Left cardiac atrium (tissue), 4 donors: ENCODE results near the gene HES7. TPM values are rescaled to one million over a fixed set of nuclear protein-coding genes. Genes with fewer than 3 reads are reported as not detected.
"Not testable (repeated sequence)": the region's sequence is repeated elsewhere in the genome, so short reads cannot be mapped to it uniquely, and the experiment has no call there.

Source experiments
- ATAC-seq, 2 donors: fragments of 200-7000 bp; cut with Tn5 transposase; one replicate each; pipeline ENCODE4 v1.9.1; 2020; ENCODE audit warnings: mild to moderate bottlenecking in 2 of 2, moderate library complexity in 2 of 2
- DNase-seq: peaks from one replicate; pipeline ENCODE4 v3.0.0-alpha.2; 2020
- intact Hi-C, 2 donors: fragments of 100-400 bp; cut with DNase I; formaldehyde crosslinking; loops; one replicate each; pipeline versions ENCODE4 v1.14.1 to v1.15.1; 2022 to 2023
- total RNA-seq, 2 donors: library from RNA; stranded (reverse); fragmentation: NEBNext Ultra II Directional; extraction: Animal tissue kit (Norgen Biotek cat#: 25700); gene quantifications; one replicate each; pipeline ENCODE4 v1.2.1, GENCODE V29; 2021
- donor health status: DM: no; HTN: yes; CAD: no.
- donor health status: DM: no; HTN: yes; CAD: no; lungs with severe emphysema.
- donor health status: DM: yes; HTN: yes; CAD: no.
- donor health status: Dilated cardiomyopathy.

Gene HES7
- total RNA-seq, 2 donors from 2014 or later = 0.38 to 0.47 TPM

- intact Hi-C loops = loop anchor here in 1 of 2 donors (10.0 kb wide), 1 partner anchor 217 kb away; no protein-coding TSS in a partner anchor
- no peak for DNase-seq
- no peak for ATAC-seq
Measured at GRCh38 chr17:8087075-8087951, 36.6 kb downstream of the HES7 start, which contains the start of gene ALOX12B. Gene ALOX12B (minus strand): TSS chr17:8087716. CDS start chr17:8087442, 274 bp downstream.

DNA sequence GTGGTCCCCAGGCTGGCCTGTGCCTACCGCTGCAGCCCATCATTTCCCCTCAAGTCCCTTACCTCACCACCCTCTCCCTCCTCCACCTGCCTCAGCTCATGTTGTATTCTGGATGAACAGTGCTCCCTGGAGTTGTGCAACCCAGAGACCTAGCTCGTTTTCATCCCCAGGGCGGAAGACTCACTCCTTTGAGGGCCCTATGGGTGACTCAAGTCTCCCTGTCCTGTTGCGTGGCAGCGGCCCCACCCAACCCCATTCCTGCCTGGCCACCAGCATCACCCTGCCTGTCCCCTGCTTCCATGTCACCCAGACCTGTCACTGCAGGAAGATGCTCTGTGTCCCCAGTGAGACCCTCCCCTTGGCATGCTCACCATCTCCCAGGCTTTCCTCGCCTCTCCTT lies 39.7 kb downstream of the HES7 start:
- ATAC-seq (no peak), DNase-seq (no peak)
- intact Hi-C loops = loop anchor here in 1 of 2 donors (10.0 kb wide), 1 partner anchor 221 kb away; no protein-coding TSS in a partner anchor

DNA sequence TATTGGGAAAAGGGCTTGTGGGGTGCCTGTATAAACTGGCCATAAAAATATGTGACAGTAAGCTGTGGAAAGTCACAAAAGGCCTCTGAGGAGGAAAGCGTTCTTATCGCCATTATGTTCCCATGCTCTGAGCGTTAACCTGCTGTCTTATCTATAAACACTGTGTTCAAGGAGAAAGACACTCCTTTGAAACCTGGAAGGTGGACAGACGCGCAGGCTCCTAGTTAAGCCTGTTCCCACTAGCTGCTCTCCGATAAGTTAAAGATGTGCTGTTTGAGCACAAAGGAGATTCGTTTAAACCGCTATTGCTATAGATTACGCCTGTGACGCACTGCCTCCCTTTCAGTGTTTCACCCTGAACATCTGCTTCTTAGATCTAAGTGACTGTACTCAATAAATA lies 41.6 kb downstream of the HES7 start:
- DNase-seq = no peak
- no peak for ATAC-seq
- intact Hi-C loops = loop anchor here in 1 of 2 donors (10.0 kb wide), 1 partner anchor 223 kb away; no protein-coding TSS in a partner anchor

DNA sequence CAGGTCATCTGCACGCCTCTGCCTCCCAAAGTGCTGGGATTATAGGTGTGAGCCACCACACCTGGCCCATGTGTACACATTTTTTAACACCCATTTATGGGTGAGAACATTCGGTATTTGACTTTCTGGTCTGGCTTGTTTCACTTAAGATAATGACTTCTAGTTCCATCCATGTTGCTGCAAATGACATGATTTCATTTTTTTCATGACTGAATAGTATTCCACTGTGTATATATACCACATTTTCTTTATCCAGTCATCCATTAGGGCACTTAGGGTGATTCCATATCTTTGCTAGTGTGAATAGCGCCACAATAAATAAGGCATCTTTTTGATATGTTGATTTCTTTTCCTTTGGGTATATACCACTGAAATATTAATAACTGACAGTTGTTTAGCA lies 42.0 kb downstream of the HES7 start:
- ATAC-seq = no peak
- intact Hi-C loops = loop anchor here in 1 of 2 donors (10.0 kb wide), 1 partner anchor 223 kb away; no protein-coding TSS in a partner anchor
- DNase-seq = no peak

- DNase-seq (no peak), ATAC-seq (peak in 1 of 2 donors; percentile 47)
- intact Hi-C loops = loop anchor here in 1 of 2 donors (10.0 kb wide), 1 partner anchor 224 kb away; no protein-coding TSS in a partner anchor
Measured at GRCh38 chr17:8080799-8081219, 43.1 kb downstream of the HES7 start.

DNA sequence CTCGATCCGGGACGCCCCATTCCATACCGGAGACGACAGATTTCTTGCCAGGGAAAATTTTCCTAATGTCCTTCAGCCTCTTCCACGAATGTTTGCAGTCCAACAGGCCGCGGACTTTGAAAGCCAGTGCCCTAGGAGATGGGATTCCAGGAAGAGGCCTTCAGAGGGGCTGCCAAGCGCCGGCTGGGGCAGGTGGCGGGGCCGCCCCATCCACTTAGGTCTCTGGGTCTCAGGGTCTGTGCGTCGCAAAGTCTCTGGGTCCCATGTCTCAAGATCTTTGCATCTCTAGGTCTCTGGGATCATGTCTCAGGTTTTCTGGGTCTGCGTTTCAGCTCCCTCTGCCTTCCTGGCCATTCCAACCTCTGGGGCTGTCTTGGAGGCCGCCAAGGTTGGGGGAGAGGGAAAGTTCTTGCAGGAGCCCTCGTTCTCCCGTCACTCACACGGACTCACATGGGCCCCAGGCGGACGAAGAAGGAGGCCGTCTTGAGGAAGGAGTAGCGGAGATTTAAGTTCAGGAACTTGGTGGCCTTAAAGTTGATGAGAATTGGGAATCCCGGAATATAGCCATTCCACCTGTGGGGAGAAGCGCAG lies 43.6 kb downstream of the HES7 start:
- DNase-seq = no peak
- intact Hi-C loops = loop anchor here in 1 of 2 donors (10.0 kb wide), 1 partner anchor 224 kb away; no protein-coding TSS in a partner anchor
- ATAC-seq = peak in 1 of 2 donors; percentile 30

DNA sequence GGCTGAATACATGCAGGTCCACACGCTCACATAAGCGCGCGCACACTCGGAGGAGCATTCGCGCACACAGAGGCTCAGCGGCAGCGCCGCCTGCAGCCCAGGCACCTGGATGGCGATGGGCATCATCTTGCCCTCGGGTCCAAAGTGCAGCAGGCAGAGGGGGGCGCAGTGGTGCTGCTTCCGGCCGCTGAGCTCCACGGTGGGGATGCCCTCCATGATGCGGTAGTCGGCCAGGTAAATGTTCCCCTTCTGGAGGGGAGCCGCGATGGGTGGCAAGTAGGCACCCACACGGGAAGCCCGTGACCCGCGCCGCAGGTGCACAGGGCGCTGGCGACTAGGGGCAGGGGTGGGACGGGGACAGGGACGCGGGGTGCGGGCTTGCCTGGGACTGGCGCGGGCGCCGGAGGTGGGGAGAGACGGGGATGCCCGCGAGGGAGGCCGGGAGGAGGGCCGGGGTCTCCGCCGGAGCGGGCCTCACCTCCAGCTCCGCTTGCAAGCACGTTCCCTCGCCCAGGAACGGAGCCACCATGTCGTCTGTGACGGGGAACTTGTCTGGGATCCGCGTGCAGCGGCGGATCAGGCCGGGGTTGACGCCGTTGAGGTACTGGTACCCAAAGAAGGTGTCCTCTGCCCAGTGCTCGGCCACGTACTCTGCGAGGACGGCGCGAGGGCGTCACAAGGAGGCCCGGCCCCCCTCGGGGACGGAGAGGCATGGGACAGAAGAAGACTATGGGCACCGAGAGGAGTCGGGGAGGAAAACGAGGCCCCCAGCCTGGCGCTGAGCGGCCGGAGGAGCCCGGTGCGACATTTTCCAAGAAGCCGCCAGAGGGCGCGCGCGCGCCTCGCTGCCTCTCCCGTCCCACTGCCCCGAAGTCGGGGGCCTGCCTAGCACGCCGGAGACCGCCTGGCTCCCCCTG lies 44.4 kb downstream of the HES7 start:
- ATAC-seq = peak; percentile 93
- peak; percentile 78 for DNase-seq
- intact Hi-C loops = loop anchor here in 1 of 2 donors (5.0 to 10.0 kb wide), 2 partner anchors 33 to 225 kb away; no protein-coding TSS in a partner anchor

- intact Hi-C loops = loop anchor here in 1 of 2 donors (5.0 kb wide), 1 partner anchor 34 kb away; no protein-coding TSS in a partner anchor
- ATAC-seq, DNase-seq: not testable (repeated sequence)
Measured at GRCh38 chr17:8077939-8078338, 46.0 kb downstream of the HES7 start.

DNA sequence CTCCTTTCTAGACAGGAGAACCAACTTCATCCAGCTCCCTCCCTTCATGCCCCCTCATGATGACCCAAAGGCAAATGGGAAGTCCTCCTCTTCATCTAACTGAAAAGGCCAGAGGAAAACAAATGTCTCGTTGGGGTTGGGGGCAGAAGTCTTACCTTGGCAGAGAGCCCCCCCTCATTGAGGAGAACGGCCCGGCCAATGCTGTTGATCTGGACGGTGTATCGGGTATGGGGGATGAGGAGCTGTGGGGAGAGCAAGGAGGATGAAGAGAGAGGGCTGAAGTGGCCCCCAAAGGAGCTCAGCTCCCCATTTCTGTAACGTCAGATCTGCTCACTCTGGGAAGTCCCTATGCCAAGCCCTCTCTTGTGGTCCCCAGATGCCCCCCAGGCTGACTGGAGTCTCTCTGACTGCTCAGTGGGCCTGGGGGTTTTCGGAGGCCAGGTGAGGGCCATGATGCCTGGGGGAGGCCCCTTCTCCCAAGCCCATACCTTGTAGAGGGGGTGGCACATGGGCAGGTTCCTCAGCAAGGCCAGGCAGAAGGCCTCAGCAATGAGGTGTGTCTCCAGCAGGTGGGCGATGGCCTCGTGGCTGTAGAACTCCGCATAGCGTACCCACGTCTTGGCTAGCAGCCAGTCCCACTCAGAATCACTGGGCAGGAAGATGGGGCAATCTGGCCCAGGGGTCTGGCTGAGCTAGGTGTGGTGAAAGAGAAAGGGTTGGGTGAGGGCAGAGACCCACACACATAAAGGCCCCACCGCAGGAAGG lies 47.2 kb downstream of the HES7 start:
- no peak for DNase-seq
- ATAC-seq = no peak
- intact Hi-C loops = loop anchor here in 1 of 2 donors (5.0 kb wide), 1 partner anchor 36 kb away; no protein-coding TSS in a partner anchor

DNA sequence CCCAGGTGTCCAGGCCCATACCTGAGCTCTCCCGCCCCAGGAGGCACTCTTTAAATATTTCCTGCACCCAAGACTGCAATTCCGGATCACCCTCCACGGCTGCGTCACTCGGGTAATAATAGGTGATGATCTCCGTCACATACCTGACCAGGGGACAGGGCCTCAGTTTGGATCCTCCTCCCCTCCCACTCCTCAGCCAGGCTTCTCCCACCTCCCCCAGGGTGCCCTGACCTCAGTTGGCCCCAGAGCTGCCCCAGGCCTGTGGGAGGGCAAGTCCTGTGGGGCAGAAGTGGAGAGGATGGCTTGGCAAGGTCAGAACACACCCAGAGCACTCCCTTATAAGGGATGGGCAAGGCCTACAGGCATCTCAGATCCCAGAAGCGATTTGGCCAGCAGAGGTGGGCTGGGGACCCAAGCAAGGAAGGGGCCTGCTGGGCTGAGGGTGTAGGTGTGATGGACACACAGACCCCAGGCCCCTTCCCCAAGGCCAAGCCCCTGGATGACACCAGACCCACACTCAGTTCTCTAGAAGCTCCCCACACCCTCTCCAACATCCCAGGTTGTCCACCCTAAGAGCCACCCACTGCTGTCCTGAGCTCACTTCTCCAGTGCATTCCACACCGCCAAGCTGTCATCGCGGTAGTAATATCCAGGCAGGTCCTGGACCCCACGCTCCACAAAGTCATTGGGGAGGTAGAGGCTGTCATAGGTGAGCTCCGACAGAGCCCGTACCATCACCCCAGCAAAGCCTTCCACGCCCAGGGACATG lies 48.1 kb downstream of the HES7 start:
- DNase-seq (no peak), ATAC-seq (no peak)
- intact Hi-C loops = loop anchor here in 1 of 2 donors (5.0 kb wide), 1 partner anchor 37 kb away; no protein-coding TSS in a partner anchor

DNA sequence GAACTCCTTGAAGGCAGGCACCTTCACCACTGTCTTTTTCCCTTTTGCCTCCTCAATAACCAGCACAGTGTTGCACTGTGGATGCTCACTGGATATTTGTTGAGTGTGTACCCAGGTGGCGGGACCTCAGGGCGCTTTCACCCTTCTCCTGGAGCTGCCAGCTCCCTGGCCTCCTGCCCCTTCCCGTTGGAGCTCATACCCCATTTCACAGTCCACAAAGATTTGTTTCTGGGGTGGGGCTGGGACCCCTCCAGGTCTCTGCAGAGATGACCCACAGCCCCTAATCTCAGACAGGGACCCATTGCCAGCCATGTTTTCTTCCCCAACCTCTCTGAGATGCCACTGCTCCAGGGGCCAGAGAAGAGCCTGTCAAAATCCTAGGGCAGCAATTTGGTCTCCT lies 48.8 kb downstream of the HES7 start:
- intact Hi-C loops = loop anchor here in 1 of 2 donors (5.0 kb wide), 1 partner anchor 37 kb away; no protein-coding TSS in a partner anchor
- DNase-seq (no peak), ATAC-seq (no peak)

DNA sequence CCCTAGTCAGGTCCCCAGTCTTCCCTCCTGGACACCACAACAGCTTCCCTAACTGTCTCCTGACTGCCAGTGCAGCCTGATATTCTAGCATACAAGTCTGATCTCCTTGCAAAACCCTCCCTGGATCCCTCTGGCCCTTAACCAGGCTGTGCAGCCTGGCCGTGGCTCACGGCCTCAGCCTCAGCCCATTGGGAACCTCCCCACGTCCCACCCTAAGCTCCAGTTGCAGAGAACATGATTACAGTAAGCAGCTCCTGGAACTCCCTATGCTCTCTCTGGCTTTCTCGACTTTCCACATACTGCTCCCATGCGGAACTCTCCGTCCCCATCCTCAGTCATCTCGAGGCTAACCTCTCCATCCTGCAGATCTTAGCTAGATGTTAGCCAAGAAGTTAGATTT lies 49.4 kb downstream of the HES7 start:
- no peak for ATAC-seq
- no peak for DNase-seq
- intact Hi-C loops = no loop called here

DNA sequence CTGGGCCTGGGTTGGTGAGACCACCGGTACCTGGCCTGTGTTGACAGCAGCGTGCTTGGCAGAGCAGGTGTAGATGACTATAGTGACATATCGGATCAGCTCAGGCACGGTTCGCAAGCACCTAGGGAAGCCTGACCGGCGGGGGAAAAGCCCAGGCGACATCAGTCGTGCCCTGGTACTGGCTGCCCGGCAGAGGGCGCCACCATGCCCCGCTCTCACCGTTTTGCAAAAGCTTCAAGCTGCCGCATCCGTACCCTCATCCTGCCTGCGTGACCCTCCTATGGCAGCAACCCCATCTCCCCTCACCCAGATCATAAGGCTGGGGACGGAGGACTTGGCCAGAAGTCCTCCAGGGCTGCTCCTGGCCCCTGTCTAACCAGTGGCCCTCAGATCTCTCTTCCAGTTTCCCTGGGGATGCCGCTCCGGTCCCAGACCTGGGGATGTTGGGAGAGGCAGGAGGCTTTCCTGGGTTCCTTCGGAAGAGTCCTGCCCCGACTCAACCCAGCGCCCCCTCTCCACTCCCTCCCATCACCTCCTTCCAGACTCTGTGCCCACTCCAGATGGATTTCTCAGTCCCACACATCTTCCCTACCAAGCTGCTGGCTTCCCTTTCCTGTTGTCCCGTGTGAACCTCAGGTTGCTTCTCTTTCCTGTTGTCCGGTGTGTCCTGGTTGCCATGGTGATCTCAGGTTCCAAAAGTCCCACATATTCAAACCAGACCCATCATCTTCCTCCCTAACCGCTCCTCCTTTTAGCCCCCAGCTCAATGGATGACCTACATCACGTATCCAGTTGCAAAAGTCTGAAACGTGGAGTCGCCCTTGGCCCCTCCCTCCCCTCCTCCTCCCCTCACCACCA lies 50.0 kb downstream of the HES7 start:
- intact Hi-C loops = no loop called here

DNA sequence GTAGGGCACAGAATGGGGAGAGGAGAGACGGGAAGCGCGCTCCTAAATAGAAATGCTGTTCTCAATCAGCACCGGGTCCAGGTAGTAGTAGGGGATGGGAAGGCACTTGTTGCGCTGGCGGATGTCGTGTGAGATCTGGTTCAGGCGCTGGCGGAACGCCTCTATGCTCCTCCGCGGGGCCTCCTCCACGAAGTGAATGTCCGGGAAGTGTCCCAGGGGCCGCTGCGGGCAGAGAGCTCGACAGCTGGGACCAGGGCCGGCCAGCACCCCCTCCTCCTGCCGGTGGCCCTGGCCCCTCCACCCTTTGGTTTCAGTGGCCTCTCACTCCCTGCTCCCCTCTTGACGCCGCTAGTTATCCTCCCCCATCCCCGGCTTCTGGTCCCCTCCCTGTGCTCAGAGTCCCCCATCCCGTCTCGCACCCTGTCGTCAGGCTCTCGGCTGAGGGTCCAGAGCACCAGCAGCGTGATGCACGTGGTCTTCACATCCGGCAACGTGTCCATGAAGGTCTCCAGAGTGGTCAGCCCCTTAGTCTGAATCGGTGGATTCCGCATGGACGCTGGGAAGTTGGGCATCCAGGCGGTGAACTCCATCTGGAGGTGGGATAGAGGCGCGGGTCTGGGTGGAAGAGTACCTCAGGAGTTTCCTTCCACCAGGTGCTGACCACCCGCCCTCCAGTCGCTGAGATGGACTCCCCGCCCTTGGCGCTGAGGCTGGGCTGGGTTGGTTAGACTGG lies 51.0 kb downstream of the HES7 start:
- intact Hi-C loops = no loop called here
- ATAC-seq = peak; percentile 15 to 41

More for the DNA sequence above, 50.0 kb downstream of the HES7 start:
- ATAC-seq (peak; percentile 71 to 76), DNase-seq (peak; percentile 71)

DNA sequence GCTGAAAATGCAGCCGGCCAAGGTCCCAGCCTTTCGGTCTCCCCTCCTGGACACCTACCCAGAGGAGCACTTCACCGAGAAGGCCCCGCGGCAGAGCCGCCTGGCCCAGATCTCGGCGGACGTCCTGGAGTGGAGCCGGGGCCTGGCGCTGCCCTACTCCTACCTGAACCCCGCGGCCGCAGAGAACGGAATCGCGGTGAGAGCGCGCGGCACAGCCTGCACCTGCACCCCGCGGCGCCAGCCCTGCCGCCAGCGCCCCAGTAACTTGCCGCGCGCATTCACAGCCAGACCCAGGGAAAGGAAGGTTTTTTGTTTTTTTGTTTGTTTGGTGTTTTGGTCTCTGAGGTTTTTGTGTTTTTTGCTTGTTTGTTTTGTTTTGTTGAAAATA lies 51.6 kb downstream of the HES7 start:
- intact Hi-C loops = no loop called here
- no peak for DNase-seq

More for the DNA sequence above, 51.0 kb downstream of the HES7 start:
- DNase-seq = peak; percentile 47

More for the DNA sequence above, 51.6 kb downstream of the HES7 start:
- ATAC-seq = no peak
